ENCODE measurements around the gene OVCH2.

DNA sequence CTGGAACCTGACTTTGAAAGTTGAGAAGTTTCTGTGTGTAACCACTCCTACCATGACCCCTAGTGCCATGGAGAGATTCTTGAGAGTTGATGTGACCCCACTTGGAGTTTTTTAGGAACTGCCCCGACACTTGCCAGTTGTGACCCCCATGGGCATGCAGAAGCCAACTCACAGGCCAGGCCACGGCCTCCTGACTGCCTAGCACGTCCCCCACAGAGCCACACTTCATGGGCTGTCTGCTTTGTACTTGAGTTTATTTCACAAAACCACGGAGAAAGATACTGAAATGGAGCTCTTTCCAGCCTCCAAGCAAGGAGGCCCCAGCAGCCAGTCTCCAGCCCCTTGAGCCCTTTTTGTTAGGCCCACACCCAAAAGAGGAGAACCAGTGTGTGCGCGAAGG lies 41.4 kb downstream of the OVCH2 start:
- TF ChIP-seq NFRKB (IDR thresholded peaks at IDR 0.05): no peak
- no peak for TF ChIP-seq L3MBTL2 (conservative IDR thresholded peaks at IDR 0.05)
- TF ChIP-seq FOXM1 (IDR thresholded peaks at IDR 0.05; ENCODE audit: borderline replicate concordance): no peak
- no peak for TF ChIP-seq LEF1 (IDR thresholded peaks at IDR 0.05; ENCODE audit: borderline replicate concordance)
- TF ChIP-seq TARDBP (IDR thresholded peaks at IDR 0.05): no peak
- no peak for TF ChIP-seq SUZ12 (IDR thresholded peaks at IDR 0.05)

Measured in HEK293T (cell line).